GM20000 (cell line): ENCODE results near the gene SLC24A1.

ENCODE experiments used
- DNase-seq: peaks from one replicate; pipeline ENCODE4 v3.0.0; 2012; ENCODE audit warnings: low spot score
- CTCF ChIP-seq: IDR thresholded peaks from 2 replicates; pipeline ENCODE4 v1.5.1; 2012; ENCODE audit warnings: mild to moderate bottlenecking, control low read depth; ENCODE audit errors: extremely low read depth, missing control alignments

SLC24A1 gene

DNA sequence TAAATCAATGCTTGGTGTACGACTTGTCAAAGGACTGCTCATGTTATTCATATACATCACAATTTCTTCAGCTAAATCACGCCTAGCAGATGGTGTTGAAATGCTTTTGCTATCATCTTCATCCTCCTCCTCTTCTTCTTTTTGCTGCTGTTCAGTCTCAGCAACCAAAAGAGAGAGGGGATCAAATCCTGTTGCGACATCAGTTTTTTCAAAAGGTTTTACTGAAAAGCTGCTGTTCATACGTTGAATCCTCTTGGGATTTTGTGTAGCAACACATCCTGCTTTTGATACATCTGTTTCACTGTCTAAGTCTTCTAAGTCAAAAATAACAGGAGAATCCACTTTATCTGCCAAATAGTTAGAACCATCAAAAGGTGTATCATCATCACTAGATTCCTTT, 69.0 kb downstream of the SLC24A1 start:
- no peak for DNase-seq
- TF ChIP-seq CTCF: no peak

DNA sequence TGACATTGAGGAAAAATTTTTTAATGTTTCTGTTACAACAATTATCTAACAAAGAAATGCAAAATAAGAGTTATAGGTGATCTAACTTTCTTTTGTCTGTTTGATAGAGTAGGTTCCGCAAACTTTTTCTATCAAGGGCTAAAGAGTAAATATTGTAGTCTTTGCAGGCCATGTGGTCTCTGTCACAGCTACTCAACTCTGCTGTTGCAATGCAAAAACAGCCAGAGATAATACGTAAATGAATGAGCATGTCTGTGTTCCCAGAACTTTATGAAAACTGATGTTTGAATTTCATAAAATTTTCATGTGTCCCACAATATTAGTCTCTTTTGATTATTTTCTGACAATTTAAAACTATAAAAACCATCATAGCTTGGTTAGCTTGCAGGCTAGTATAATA, 73.3 kb downstream of the SLC24A1 start:
- no peak for DNase-seq
- TF ChIP-seq CTCF: no peak
